Upper lobe of right lung (tissue), 1 donor: ENCODE data around the gene PTPN2. TPM values are rescaled to one million over a fixed set of nuclear protein-coding genes. Genes with fewer than 3 reads are reported as not detected.
"Not testable (repeated sequence)": the region's sequence is repeated elsewhere in the genome, so short reads cannot be mapped to it uniquely, and the experiment has no call there.

ENCODE experiments used
- ATAC-seq: fragments of 200-7000 bp; cut with Tn5 transposase; one replicate; pipeline ENCODE4 v1.9.1; 2020; ENCODE audit warnings: mild to moderate bottlenecking, moderate library complexity
- DNase-seq: peaks from one replicate; pipeline ENCODE4 v3.0.0-alpha.2; 2020
- H3K27ac ChIP-seq: fragments of 200-600 bp; one replicate; pipeline ENCODE4 v1.8.0; 2022
- H3K27me3 ChIP-seq: fragments of 200-600 bp; one replicate; pipeline ENCODE4 v1.8.0; 2022; ENCODE audit warnings: mild to moderate bottlenecking
- H3K36me3 ChIP-seq: fragments of 200-600 bp; one replicate; pipeline ENCODE4 v1.8.0; 2022
- H3K4me1 ChIP-seq: fragments of 200-600 bp; one replicate; pipeline ENCODE4 v1.8.0; 2022
- H3K4me3 ChIP-seq: fragments of 200-600 bp; one replicate; pipeline ENCODE4 v1.8.0; 2022; ENCODE audit warnings: mild to moderate bottlenecking
- H3K9me3 ChIP-seq: fragments of 200-600 bp; one replicate; pipeline ENCODE4 v1.8.0; 2022
- intact Hi-C: fragments of 100-400 bp; cut with DNase I; formaldehyde crosslinking; loops from one replicate; pipeline ENCODE4 v1.11.0; 2022
- total RNA-seq: library from RNA; stranded (reverse); fragmentation: NEBNext Ultra II Directional; extraction: Animal tissue kit (Norgen Biotek cat#: 25700); gene quantifications from one replicate; pipeline ENCODE4 v1.2.1, GENCODE V29; 2021
- TF ChIP-seq, protein P1 (sequence below): fragments of 200-600 bp; IDR thresholded peaks from one replicate; pipeline ENCODE4 v1.8.0; 2022; ENCODE audit warnings: antibody characterized with exemption
- donor health status: DM: no; HTN: yes; CAD: no; lungs with severe emphysema.

PTPN2 gene
- total RNA-seq, 1 donor from 2014 or later: 53.9 TPM

GRCh38 chr18:12906119-12906518 is 22.1 kb upstream of the PTPN2 start:
- DNase-seq: no peak
- no peaks in the 10 kb centered on the region for H3K36me3 ChIP-seq
- H3K27ac ChIP-seq: no peak overlapping the region
- TF ChIP-seq, protein P1, sequence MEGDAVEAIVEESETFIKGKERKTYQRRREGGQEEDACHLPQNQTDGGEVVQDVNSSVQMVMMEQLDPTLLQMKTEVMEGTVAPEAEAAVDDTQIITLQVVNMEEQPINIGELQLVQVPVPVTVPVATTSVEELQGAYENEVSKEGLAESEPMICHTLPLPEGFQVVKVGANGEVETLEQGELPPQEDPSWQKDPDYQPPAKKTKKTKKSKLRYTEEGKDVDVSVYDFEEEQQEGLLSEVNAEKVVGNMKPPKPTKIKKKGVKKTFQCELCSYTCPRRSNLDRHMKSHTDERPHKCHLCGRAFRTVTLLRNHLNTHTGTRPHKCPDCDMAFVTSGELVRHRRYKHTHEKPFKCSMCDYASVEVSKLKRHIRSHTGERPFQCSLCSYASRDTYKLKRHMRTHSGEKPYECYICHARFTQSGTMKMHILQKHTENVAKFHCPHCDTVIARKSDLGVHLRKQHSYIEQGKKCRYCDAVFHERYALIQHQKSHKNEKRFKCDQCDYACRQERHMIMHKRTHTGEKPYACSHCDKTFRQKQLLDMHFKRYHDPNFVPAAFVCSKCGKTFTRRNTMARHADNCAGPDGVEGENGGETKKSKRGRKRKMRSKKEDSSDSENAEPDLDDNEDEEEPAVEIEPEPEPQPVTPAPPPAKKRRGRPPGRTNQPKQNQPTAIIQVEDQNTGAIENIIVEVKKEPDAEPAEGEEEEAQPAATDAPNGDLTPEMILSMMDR: no peak
- intact Hi-C loops: no loop called here
- H3K4me3 ChIP-seq: no peak overlapping the region
- H3K4me1 ChIP-seq: no peaks in the 10 kb centered on the region
- H3K9me3 ChIP-seq: no peaks in the 10 kb centered on the region
- ATAC-seq: no peak
- H3K27me3 ChIP-seq: no peaks in the 10 kb centered on the region

DNA sequence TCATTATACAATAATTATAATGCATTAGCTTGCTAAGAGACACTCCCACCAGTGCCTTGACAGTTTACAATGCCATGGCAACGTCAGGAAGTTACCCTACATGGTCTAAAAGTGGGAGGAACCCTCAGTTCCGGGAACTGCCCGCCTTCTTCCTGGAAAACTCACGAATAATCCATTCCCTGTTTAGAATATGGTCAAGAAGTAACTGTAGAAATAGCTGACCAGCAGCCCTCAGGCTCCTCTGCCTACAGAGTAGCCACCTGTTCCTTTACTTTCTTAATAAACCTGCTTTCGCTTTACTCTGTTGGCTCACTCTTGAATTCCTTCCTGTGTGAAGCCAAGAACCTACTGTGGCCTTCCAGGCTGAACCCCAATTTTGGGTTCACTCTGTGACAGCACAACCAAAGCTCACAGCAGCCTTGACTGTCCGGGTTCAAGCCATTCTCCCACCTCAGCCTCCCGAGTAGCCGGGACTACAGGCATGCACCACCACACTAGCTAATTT is 20.0 kb upstream of the PTPN2 start:
- H3K27me3 ChIP-seq: no peaks in the 10 kb centered on the region
- no peaks in the 10 kb centered on the region for H3K9me3 ChIP-seq
- H3K4me3 ChIP-seq: no peak overlapping the region
- H3K4me1 ChIP-seq: no peaks in the 10 kb centered on the region
- TF ChIP-seq, protein P1: no peak
- no peaks in the 10 kb centered on the region for H3K36me3 ChIP-seq
- H3K27ac ChIP-seq: no peak overlapping the region
- DNase-seq: no peak
- peak; percentile 69 for ATAC-seq
- intact Hi-C loops: no loop called here

GRCh38 chr18:12901208-12901607 is 17.2 kb upstream of the PTPN2 start:
- H3K4me1 ChIP-seq, intact Hi-C loops, H3K4me3 ChIP-seq, H3K9me3 ChIP-seq, H3K36me3 ChIP-seq, H3K27me3 ChIP-seq, H3K27ac ChIP-seq, DNase-seq, ATAC-seq: not testable (repeated sequence)

GRCh38 chr18:12896784-12897333 is 12.8 kb upstream of the PTPN2 start:
- H3K4me3 ChIP-seq: peak overlapping the region; percentile 29
- DNase-seq, H3K36me3 ChIP-seq, H3K9me3 ChIP-seq, intact Hi-C loops, H3K27ac ChIP-seq, H3K27me3 ChIP-seq, H3K4me1 ChIP-seq: not testable (repeated sequence)
- peak; percentile 22 for ATAC-seq

GRCh38 chr18:12895626-12896025 is 11.6 kb upstream of the PTPN2 start:
- TF ChIP-seq, protein P1: no peak
- intact Hi-C loops: no loop called here
- H3K4me1 ChIP-seq: no peaks in the 10 kb centered on the region

GRCh38 chr18:12895014-12895413 is 11.0 kb upstream of the PTPN2 start:
- no peak overlapping the region for H3K4me3 ChIP-seq

More at GRCh38 chr18:12895626-12896025, 11.6 kb upstream of the PTPN2 start:
- Histone ChIP-seq H3K36me3 (no peaks in the 10 kb centered on the region), H3K27ac (no peak overlapping the region), H3K9me3 (no peaks in the 10 kb centered on the region), H3K4me3 (no peak overlapping the region), H3K27me3 (no peaks in the 10 kb centered on the region)
- DNase-seq (no peak), ATAC-seq (no peak)

More at GRCh38 chr18:12895014-12895413, 11.0 kb upstream of the PTPN2 start:
- H3K27ac ChIP-seq: no peak overlapping the region
- ATAC-seq (no peak), DNase-seq (no peak)
- intact Hi-C loops: no loop called here
- H3K9me3 ChIP-seq: no peaks in the 10 kb centered on the region
- TF ChIP-seq, protein P1: no peak
- H3K36me3 ChIP-seq: no peaks in the 10 kb centered on the region
- no peaks in the 10 kb centered on the region for H3K27me3 ChIP-seq
- H3K4me1 ChIP-seq: no peaks in the 10 kb centered on the region
